ENCODE results near the gene PITX2.

PITX2 gene

DNA sequence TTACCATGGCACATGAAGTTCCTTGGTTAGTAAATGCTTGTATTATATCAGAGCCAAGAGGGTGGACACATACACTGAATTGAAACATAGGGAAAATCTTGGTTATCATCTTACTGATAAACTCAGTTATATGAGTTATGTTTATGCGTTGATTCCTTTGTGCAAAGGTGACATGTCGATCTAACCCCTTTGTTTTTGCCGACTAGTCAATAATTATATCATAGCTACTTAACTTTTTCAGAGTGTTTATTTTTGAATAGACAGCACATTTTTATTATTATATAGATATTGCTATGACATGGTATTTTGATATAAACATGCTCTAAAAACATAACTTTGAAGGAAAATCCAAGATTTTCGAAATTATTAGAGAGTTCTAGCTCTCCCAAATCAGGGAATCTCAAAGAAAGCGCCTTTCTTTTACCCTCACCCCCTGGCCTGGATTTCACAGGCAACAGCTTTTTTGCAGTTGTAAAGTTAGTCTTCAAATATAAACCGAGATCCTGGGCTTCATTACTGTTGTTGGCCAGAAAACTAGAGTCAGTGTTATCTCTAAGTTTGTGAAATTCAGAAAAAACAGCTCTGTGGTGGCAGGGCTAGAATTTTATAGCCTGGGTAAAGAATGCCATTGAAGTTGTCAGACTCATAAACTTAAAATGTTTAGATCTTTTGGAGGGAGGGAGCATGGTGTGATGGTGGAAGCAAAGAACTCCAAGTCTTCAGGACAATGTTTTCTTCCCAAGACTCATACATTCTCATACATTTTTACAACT is 45.8 kb upstream of the PITX2 start:
- H3K9me2 ChIP-seq (ENCODE audit: low read depth, low read length): no peaks in the 10 kb centered on the region
- H3K36me3 ChIP-seq (ENCODE audit: insufficient read depth, low read length): no peaks in the 10 kb centered on the region
- no peaks in the 10 kb centered on the region for H3K9me3 ChIP-seq (ENCODE audit: low read length)
- H3F3A ChIP-seq (ENCODE audit: insufficient read depth, low read length): no peaks in the 10 kb centered on the region
- no peak for TF ChIP-seq EZH2 (IDR thresholded peaks at IDR 0.05; ENCODE audit: borderline replicate concordance, low read length)
- TF ChIP-seq, protein P1, sequence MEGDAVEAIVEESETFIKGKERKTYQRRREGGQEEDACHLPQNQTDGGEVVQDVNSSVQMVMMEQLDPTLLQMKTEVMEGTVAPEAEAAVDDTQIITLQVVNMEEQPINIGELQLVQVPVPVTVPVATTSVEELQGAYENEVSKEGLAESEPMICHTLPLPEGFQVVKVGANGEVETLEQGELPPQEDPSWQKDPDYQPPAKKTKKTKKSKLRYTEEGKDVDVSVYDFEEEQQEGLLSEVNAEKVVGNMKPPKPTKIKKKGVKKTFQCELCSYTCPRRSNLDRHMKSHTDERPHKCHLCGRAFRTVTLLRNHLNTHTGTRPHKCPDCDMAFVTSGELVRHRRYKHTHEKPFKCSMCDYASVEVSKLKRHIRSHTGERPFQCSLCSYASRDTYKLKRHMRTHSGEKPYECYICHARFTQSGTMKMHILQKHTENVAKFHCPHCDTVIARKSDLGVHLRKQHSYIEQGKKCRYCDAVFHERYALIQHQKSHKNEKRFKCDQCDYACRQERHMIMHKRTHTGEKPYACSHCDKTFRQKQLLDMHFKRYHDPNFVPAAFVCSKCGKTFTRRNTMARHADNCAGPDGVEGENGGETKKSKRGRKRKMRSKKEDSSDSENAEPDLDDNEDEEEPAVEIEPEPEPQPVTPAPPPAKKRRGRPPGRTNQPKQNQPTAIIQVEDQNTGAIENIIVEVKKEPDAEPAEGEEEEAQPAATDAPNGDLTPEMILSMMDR (IDR thresholded peaks at IDR 0.05; ENCODE audit: low read length): no peak
- no peak overlapping the region for H3K4me3 ChIP-seq (ENCODE audit: low read depth, low read length, poor library complexity, severe bottlenecking)
- no peaks in the 10 kb centered on the region for H3K79me2 ChIP-seq (ENCODE audit: insufficient read depth, low read length)
- no peak overlapping the region for H2AFZ ChIP-seq (ENCODE audit: low read length)
- no peaks in the 10 kb centered on the region for H4K20me1 ChIP-seq (ENCODE audit: insufficient read depth, low read length)
- H3K9ac ChIP-seq (ENCODE audit: low read length): no peak overlapping the region
- no peaks in the 10 kb centered on the region for H3K4me1 ChIP-seq (ENCODE audit: insufficient read depth, low read length, severe bottlenecking)
- no peaks in the 10 kb centered on the region for H3K27me3 ChIP-seq (ENCODE audit: insufficient read depth, low read length)
- no peak overlapping the region for H3K4me2 ChIP-seq (ENCODE audit: low read length)
- no peak overlapping the region for H3K27ac ChIP-seq (ENCODE audit: low read depth, low read length, poor library complexity, severe bottlenecking)

DNA sequence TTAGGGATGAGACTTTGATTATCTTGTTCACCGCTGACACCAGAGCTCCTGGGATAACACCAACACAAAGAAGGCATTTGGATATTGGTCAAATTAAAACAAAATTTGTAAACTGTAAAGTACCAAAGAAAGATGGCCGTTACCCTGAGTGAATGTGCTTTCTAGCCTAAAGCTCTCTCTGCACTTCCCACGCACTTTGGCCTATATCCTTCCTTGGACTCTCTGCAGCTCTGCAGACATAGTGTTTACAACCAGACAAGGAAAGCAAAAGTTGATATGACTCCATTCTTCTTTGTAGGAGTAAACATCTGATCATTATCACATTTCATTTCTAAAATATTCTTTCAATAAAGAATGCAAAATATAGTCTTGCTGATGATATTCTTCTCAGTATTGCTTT is 44.8 kb upstream of the PITX2 start:
- TF ChIP-seq, protein P1 (IDR thresholded peaks at IDR 0.05; ENCODE audit: low read length): no peak
- TF ChIP-seq EZH2 (IDR thresholded peaks at IDR 0.05; ENCODE audit: borderline replicate concordance, low read length): no peak
- Histone ChIP-seq H3K36me3 (ENCODE audit: insufficient read depth, low read length) (no peaks in the 10 kb centered on the region), H3K9me3 (ENCODE audit: low read length) (no peaks in the 10 kb centered on the region)

GRCh38 chr4:110666030-110666429 is 43.2 kb upstream of the PITX2 start:
- Histone ChIP-seq H4K20me1 (ENCODE audit: insufficient read depth, low read length) (no peaks in the 10 kb centered on the region), H3K4me2 (ENCODE audit: low read length) (no peak overlapping the region), H3K9ac (ENCODE audit: low read length) (no peak overlapping the region), H3K4me1 (ENCODE audit: insufficient read depth, low read length, severe bottlenecking) (no peaks in the 10 kb centered on the region), H3K9me3 (ENCODE audit: low read length) (no peaks in the 10 kb centered on the region), H3K27me3 (ENCODE audit: insufficient read depth, low read length) (no peaks in the 10 kb centered on the region), H3K79me2 (ENCODE audit: insufficient read depth, low read length) (no peaks in the 10 kb centered on the region), H3K4me3 (ENCODE audit: low read depth, low read length, poor library complexity, severe bottlenecking) (no peak overlapping the region), H2AFZ (ENCODE audit: low read length) (no peak overlapping the region), H3K9me2 (ENCODE audit: low read depth, low read length) (no peaks in the 10 kb centered on the region), H3K36me3 (ENCODE audit: insufficient read depth, low read length) (no peaks in the 10 kb centered on the region), H3F3A (ENCODE audit: insufficient read depth, low read length) (no peaks in the 10 kb centered on the region), H3K27ac (ENCODE audit: low read depth, low read length, poor library complexity, severe bottlenecking) (no peak overlapping the region)
- no peak for TF ChIP-seq EZH2 (IDR thresholded peaks at IDR 0.05; ENCODE audit: borderline replicate concordance, low read length)
- TF ChIP-seq, protein P1 (IDR thresholded peaks at IDR 0.05; ENCODE audit: low read length): no peak

More for the DNA sequence above, 44.8 kb upstream of the PITX2 start:
- no peaks in the 10 kb centered on the region for H3K27me3 ChIP-seq (ENCODE audit: insufficient read depth, low read length)
- no peaks in the 10 kb centered on the region for H3F3A ChIP-seq (ENCODE audit: insufficient read depth, low read length)
- no peaks in the 10 kb centered on the region for H4K20me1 ChIP-seq (ENCODE audit: insufficient read depth, low read length)
- no peak overlapping the region for H3K9ac ChIP-seq (ENCODE audit: low read length)
- H3K4me3 ChIP-seq (ENCODE audit: low read depth, low read length, poor library complexity, severe bottlenecking): no peak overlapping the region
- H3K27ac ChIP-seq (ENCODE audit: low read depth, low read length, poor library complexity, severe bottlenecking): no peak overlapping the region
- H3K4me2 ChIP-seq (ENCODE audit: low read length): no peak overlapping the region
- H3K79me2 ChIP-seq (ENCODE audit: insufficient read depth, low read length): no peaks in the 10 kb centered on the region
- no peaks in the 10 kb centered on the region for H3K4me1 ChIP-seq (ENCODE audit: insufficient read depth, low read length, severe bottlenecking)
- H2AFZ ChIP-seq (ENCODE audit: low read length): peak overlapping the region; percentile 22; the same call in 1 of the 2 replicates
- H3K9me2 ChIP-seq (ENCODE audit: low read depth, low read length): no peaks in the 10 kb centered on the region

All from OCI-LY1 (cell line).